Uterus (tissue), 2 donors: ENCODE data around the gene ATP5F1D.

Source experiments
- POLR2A ChIP-seq, 2 donors: fragments of 450-650 bp; IDR thresholded peaks; one replicate each; pipeline ENCODE4 v1.6.1; 2016; ENCODE audit warnings: antibody characterized with exemption in 2 of 2, mild to moderate bottlenecking in 1 of 2, moderate library complexity in 1 of 2
- TF ChIP-seq, protein P1 (sequence below), 4 experiments: fragments of 200-600 bp in 2 of 4; fragments of 450-650 bp in 2 of 4; sonication (generic) in 2 of 4; IDR thresholded peaks; one replicate each; pipeline ENCODE4 v1.5.1; 2016 to 2019; ENCODE audit warnings: antibody characterized with exemption in 4 of 4, mild to moderate bottlenecking in 2 of 4, moderate library complexity in 1 of 4

GRCh38 chr19:1243768-1244692 lies 2.5 kb downstream of the ATP5F1D start:
- TF ChIP-seq, protein P1, sequence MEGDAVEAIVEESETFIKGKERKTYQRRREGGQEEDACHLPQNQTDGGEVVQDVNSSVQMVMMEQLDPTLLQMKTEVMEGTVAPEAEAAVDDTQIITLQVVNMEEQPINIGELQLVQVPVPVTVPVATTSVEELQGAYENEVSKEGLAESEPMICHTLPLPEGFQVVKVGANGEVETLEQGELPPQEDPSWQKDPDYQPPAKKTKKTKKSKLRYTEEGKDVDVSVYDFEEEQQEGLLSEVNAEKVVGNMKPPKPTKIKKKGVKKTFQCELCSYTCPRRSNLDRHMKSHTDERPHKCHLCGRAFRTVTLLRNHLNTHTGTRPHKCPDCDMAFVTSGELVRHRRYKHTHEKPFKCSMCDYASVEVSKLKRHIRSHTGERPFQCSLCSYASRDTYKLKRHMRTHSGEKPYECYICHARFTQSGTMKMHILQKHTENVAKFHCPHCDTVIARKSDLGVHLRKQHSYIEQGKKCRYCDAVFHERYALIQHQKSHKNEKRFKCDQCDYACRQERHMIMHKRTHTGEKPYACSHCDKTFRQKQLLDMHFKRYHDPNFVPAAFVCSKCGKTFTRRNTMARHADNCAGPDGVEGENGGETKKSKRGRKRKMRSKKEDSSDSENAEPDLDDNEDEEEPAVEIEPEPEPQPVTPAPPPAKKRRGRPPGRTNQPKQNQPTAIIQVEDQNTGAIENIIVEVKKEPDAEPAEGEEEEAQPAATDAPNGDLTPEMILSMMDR (IDR thresholded peaks at IDR 0.05) = peak; percentile 96 to 100 (median 99)
- peak in 1 of 2 donors; percentile 44 for TF ChIP-seq POLR2A (IDR thresholded peaks at IDR 0.05)
